SHP77 (cell line): ENCODE results near the gene BCL2L15.

ENCODE experiments used
- DNase-seq, 2 experiments: peaks; one replicate each; lab custom pipeline; 2025; lab: John Stamatoyannopoulos, UW

Gene BCL2L15

DNA sequence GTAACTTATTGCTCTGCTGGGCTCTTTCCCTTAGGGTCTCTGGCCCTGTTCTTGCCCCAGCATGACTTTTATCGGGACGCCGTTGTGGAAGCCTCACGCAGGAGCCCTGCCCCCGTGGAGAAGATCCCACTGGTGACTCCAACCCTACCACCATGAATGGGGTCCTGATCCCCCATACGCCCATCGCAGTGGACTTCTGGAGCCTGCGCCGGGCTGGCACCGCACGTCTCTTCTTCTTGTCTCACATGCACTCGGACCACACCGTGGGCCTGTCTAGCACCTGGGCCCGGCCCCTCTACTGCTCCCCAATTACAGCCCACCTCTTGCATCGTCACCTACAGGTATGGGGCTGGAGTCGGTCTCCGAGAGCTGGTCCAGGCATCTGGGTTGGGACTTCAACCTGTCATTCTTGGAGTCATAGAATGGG, 18.1 kb upstream of the BCL2L15 start:
- peak in 1 of 2 experiments; percentile 3 for DNase-seq

GRCh38 chr1:113904674-113905434, 17.5 kb upstream of the BCL2L15 start, which contains the start of the genes AP4B1 and DCLRE1B:
TSS of gene AP4B1 (minus strand) at chr1:113904799. CDS start at chr1:113904717, 82 bp downstream.
TSS of gene DCLRE1B (plus strand) at chr1:113905326. CDS start at chr1:113905587, 261 bp downstream.
- peak; percentile 99 for DNase-seq

DNA sequence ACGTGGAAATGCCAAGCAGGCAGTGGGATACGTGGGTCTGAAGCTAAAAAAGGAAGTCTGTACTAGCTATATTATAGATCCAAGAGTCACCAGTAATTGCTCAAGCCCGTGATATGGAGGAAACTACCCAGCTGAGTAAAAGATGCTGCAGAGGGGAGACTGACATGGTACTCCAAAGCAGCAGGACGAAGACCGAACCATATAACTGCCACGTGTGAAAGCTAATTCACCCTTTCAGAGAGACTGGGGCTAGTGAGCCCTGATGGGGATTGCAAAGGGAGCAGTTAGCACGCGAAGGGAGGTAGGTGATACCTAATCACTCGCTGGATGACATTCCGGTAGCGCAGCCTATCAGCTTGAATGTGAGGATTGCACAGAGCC, 16.9 kb upstream of the BCL2L15 start:
- DNase-seq, result peak in 1 of 2 experiments; percentile 70

DNA sequence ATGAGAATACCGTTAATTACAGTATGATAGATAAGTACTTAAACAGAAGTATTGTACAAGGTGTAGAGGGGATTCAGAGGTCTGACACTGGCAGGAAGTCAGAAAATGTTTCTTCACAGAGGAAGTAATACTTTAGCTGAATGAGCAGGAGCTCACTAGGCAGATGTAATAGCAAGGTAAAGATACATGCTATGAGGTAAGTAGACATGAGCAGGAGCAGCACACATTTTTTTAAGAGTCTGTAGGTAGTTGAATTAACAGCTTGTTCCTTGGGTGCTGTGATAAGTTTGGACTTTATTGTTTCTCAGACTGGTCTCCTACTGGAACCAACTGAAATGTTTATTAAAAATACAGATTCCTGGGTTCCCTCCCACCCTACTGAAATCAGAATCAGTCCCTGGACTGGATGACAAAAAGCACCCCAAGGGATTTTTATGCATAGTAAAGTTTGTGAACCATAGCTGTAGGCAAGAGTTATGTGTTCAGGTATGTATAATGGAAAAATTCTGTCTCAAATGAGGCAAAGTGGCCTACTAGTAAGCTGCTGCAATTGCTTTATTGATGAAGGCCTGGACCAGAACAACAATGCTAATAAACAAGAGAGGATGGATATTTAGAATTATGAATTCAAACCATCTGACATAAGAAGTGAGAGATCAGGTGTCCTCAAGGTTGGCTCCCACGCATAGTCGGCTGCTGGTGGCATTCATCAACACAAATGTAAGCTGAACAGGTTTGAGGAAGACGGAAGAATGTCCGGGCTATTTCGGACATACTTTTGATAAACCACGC, 16.3 kb upstream of the BCL2L15 start:
- DNase-seq, result no peak

DNA sequence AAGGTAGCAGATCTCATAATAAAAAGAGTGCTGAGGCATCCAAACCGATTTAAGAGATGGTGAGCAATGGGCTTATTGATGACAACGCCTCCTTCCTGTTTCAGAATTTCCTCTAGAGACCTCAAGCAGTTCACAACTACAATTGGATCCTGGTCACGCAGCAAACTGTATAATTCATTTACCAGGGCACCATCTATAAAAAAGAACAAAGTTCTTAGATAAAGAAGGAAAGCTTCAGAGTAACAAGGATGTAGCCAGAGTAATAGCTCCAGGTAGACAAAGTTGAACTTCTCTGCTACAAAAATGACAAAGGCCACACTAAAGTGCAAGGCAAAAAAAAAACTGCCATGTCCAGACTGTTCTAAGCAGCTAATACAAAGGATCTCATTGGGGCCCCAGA, 13.8 kb upstream of the BCL2L15 start:
- DNase-seq, result no peak

DNA sequence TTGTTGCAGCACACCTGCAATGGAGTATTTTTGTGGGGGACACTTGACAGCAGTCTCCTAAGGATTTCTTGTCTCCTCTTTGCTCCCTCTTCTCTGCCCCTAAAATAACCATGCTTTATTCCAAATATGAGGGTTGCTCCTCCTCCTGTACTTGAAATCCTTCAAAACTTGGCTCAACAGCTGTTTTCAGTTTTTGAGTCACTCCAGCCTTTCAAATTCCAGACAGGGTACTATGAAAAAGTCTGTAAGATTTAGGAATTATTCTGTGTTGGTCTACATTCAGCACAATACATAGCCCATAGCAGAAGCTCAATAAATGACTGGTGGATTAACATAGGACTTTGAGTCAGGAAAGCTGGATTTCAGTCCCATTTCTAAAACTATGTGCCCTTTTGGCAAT, 11.7 kb upstream of the BCL2L15 start:
- no peak for DNase-seq

GRCh38 chr1:113898241-113898814, 10.9 kb upstream of the BCL2L15 start:
- DNase-seq, result no peak

- no peak for DNase-seq
Measured at GRCh38 chr1:113895961-113896360, 8.6 kb upstream of the BCL2L15 start.

DNA sequence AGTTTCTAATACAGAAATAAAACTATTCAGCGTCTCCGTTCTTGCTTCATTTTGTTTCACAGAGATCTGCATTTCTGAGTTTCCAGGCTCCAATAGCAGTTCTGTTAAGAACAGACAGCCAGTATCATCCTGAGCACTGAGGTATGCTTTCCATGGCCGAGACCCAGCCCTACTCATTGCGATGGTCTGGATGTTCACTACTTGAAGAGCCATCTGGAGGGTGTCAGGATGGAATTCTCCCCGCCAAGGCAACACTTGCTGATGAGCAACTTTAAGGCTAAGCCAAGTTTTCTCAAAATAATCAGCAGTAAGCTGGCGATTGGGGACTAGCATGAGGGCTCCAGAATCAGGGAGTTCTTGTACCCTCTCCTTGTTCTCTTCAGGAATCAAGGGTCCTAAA, 7.7 kb upstream of the BCL2L15 start:
- no peak for DNase-seq

- no peak for DNase-seq
Measured at GRCh38 chr1:113893267-113893666, 5.9 kb upstream of the BCL2L15 start.

- DNase-seq, result no peak
Measured at GRCh38 chr1:113891631-113892220, 4.3 kb upstream of the BCL2L15 start.

GRCh38 chr1:113890816-113891215, 3.4 kb upstream of the BCL2L15 start:
- no peak for DNase-seq

DNA sequence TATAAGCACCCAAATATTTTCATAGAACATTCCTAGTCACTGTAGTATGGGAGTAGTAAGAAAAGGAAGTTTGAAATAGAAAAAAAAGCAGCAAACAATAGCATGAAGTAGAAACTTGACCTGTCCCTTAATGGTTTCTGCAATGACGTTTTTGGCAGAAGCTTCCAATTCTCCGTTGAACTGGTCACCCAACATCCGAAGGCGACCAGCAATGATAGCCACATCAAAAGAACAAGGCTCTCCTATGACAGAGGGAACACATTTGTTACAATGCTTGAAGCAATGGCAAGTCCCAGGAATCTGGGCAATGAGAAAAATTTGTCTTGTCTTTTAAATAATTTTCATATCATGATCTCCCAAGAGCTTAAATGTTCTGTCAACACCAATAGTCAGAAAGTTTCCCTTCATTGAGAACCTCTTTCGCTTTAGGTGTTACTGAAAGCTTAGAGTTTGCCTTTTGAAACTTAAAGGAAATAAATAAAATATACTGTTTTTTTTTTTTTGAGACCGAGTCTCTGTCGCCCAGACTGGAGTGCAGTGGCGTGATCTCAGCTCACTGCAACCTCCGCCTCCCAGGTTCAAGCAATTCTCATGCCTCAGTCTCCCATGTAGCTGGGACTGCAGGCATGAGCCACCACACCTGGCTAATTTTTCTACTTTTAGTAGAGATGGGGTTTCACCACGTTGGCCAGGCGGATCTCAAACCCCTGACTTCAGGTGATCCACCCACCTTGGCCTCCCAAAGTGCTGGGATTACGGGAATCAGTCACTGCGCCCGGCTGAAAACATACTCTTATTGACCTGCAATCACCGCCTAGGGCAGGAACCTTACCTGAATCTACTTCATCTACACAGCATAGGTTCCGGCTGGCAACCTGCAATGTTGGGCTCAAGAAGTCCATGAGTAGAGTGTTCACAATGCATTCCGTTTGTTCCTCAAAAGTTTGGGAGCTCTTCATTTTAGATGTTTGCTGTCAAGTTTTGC, 672 bp downstream of the BCL2L15 start:
- DNase-seq, result no peak

GRCh38 chr1:113881661-113882060, 5.7 kb downstream of the BCL2L15 start:
- no peak for DNase-seq

DNA sequence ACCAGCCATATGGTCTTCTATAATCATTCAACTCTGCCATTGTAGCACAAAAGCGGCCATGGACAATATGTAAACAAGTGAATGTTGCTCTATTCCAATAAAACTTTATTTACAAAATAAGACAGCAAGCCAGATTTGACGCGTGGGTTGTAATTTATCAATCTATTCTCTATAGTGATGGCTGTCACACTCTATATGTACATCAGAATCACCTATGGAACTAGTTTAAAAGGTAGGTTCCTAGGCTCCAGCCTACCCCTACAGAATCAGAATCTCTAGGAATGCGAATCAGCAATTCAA, 7.7 kb downstream of the BCL2L15 start:
- DNase-seq, result no peak

GRCh38 chr1:113876176-113876575, 11.2 kb downstream of the BCL2L15 start:
- DNase-seq, result no peak

GRCh38 chr1:113875714-113876113, 11.7 kb downstream of the BCL2L15 start:
- no peak for DNase-seq

DNA sequence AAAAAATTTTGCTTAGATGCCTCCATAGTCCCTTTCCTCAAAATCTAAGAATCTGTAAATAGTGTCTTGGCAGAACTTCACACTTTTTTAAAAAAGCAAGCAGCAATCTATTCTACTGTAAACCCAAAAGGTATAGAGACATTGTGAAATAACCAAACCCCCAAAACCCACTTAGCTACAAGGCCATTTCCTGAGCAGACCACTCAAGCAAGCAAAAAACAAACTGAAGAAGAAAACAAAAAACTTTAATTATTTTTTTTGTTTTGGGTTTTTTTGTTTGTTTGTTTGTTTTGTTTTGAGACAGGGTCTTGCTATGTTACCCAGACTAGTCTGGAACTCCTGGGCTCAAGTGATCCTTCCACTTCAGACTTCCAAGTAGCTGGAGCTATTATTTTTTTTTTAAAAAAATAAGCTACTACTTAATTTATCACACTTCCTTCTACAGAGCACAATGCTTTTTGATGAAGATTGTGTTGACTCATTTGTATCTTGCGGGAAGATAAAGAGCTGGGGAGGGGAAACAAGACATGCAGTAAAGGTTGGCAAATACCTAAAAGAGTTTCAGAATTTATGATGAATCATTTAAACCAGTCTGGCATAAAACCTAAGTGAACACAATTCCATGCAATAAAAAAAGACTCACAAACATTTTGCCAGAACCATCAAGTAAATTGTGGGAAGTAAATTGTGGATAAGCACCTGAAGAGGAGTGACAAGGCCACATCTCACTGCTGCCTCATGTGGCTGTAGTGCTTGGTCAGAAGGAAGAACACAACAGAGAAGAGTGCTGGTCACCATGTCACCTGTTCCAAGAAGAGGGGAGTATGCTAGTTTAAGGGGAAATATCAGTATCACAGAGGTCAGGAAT, 13.1 kb downstream of the BCL2L15 start:
- DNase-seq, result no peak

DNA sequence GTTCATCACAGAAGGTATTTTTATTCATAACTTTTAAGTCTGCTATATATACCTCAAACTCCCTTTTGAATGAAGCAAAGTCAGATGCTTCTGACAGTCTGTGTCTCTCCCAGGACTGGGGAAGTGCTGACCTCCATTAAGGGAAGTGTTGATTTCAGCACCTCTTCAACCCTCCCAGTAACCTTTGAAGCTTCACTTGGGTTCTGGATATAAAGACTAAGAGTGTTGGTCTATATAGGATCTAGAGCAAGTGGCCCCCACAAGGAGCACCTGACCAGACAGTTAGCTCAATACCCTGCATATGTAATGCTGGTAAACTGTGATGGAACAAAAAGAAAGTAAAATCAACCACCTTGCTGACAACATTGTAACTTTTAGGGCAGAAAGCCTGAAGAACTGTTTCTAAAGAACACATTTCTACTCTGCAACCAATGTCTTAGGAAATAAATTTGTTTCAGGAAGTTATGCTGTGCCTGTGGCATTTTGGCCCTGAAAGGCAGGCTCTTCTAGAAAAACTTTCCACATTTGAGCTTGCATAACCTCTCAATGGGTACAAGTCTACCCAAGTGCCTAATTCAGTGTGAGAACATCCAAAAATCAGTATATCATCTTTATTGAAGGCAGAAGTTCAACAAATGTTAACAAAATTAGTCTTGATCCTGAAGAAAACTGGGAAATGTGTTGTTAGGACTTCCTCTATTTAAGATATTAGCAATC, 15.0 kb downstream of the BCL2L15 start:
- DNase-seq, result no peak
